Measurements from ENCODE around the gene DNAH12. TPM values are rescaled to one million over a fixed set of nuclear protein-coding genes. Genes with fewer than 3 reads are reported as not detected.

The DNAH12 gene
- total and polyA plus RNA-seq, 2 donors, result 0.01 to 0.37 TPM

- 90% methylated on average over 4 of the region's 4 CpGs for WGBS
- Histone ChIP-seq H3K4me1 (ENCODE audit: insufficient read depth) (no peaks in the 10 kb centered on the region), H3K4me3 (ENCODE audit: low read depth, low read length) (no peak overlapping the region), H3K36me3 (ENCODE audit: insufficient read depth) (peaks cover 6% of the 10 kb centered on the region), H3K27ac (ENCODE audit: low read depth) (no peak overlapping the region)
- DNase-seq (ENCODE audit: extremely low spot score), result no peak
Observed at GRCh38 chr3:57261119-57261518, 283.0 kb downstream of the DNAH12 start.

GRCh38 chr3:57257678-57258077 is 286.5 kb downstream of the DNAH12 start:
- no peaks in the 10 kb centered on the region for H3K4me1 ChIP-seq (ENCODE audit: insufficient read depth)
- H3K4me3 ChIP-seq (ENCODE audit: low read depth, low read length), result no peak overlapping the region
- no peak for DNase-seq (ENCODE audit: extremely low spot score)
- no peak overlapping the region for H3K27ac ChIP-seq (ENCODE audit: low read depth)
- peaks cover 6% of the 10 kb centered on the region for H3K36me3 ChIP-seq (ENCODE audit: insufficient read depth)

GRCh38 chr3:57256844-57257243 is 287.3 kb downstream of the DNAH12 start:
- no peak for DNase-seq (ENCODE audit: extremely low spot score)
- no peak overlapping the region for H3K27ac ChIP-seq (ENCODE audit: low read depth)
- H3K4me3 ChIP-seq (ENCODE audit: low read depth, low read length), result no peak overlapping the region
- H3K36me3 ChIP-seq (ENCODE audit: insufficient read depth), result peaks cover 6% of the 10 kb centered on the region
- no peaks in the 10 kb centered on the region for H3K4me1 ChIP-seq (ENCODE audit: insufficient read depth)
- 82% methylated on average over 3 of the region's 3 CpGs for WGBS

- H3K36me3 ChIP-seq (ENCODE audit: insufficient read depth), result peaks cover 3% of the 10 kb centered on the region
- no peak overlapping the region for H3K4me3 ChIP-seq (ENCODE audit: low read depth, low read length)
- H3K27ac ChIP-seq (ENCODE audit: low read depth), result no peak overlapping the region
Observed at GRCh38 chr3:57252404-57252803, 291.7 kb downstream of the DNAH12 start.

GRCh38 chr3:57244946-57245345 is 299.2 kb downstream of the DNAH12 start:
- 79% methylated on average over 2 of the region's 2 CpGs for WGBS

More at GRCh38 chr3:57252404-57252803, 291.7 kb downstream of the DNAH12 start:
- DNase-seq (ENCODE audit: extremely low spot score), result no peak
- no peaks in the 10 kb centered on the region for H3K4me1 ChIP-seq (ENCODE audit: insufficient read depth)
- WGBS, result 65% methylated on average over 1 of the region's 1 CpG

More at GRCh38 chr3:57244946-57245345, 299.2 kb downstream of the DNAH12 start:
- Histone ChIP-seq H3K4me3 (ENCODE audit: low read depth, low read length) (no peak overlapping the region), H3K27ac (ENCODE audit: low read depth) (no peak overlapping the region), H3K4me1 (ENCODE audit: insufficient read depth) (no peaks in the 10 kb centered on the region), H3K36me3 (ENCODE audit: insufficient read depth) (no peaks in the 10 kb centered on the region)
- no peak for DNase-seq (ENCODE audit: extremely low spot score)

Small RNA genes lying within 50 kb of the gene (small RNA-seq; reads per million reads assigned to genes)
- gene RF00019 (not detected), gene RNU6-108P (not detected), gene RNU6-1181P (not detected), gene RNU6-483P (not detected)

Other genes with a start within 250 kb of the DNAH12 start
- gene PDE12, start 11.9 kb upstream of the DNAH12 start, total RNA-seq, result 9.4 TPM
- gene PDE12, start 11.9 kb upstream of the DNAH12 start, polyA plus RNA-seq, result 10.2 TPM
- 296 TPM for gene ARF4, start 53.0 kb upstream of the DNAH12 start, total RNA-seq
- 129 TPM for gene ARF4, start 53.0 kb upstream of the DNAH12 start, polyA plus RNA-seq
- gene DENND6A, start 148.7 kb upstream of the DNAH12 start, total RNA-seq, result 68.3 TPM
- 12.9 TPM for gene DENND6A, start 148.7 kb upstream of the DNAH12 start, polyA plus RNA-seq
- gene SLMAP, start 212.0 kb upstream of the DNAH12 start, total RNA-seq, result 559 TPM
- 242 TPM for gene SLMAP, start 212.0 kb upstream of the DNAH12 start, polyA plus RNA-seq

Data from urinary bladder (tissue), 4 donors.